Left lung (tissue), 10 donors: ENCODE measurements around the gene ARHGAP44. TPM values are rescaled to one million over a fixed set of nuclear protein-coding genes. Genes with fewer than 3 reads are reported as not detected.

Source experiments
- ATAC-seq: fragments of 200-7000 bp; cut with Tn5 transposase; one replicate; pipeline ENCODE4 v1.9.1; 2020; ENCODE audit warnings: moderate library complexity
- DNase-seq, 4 donors: peaks; one replicate each; pipeline ENCODE4 v3.0.0-alpha.2; 2013 to 2020
- H3K27ac ChIP-seq, 2 donors: fragments of 200-600 bp; sonication (generic) in 1 of 2; one replicate each; pipeline versions ENCODE4 v1.5.0 to v1.8.0; 2020 to 2021
- H3K27me3 ChIP-seq, 2 donors: fragments of 200-600 bp; sonication (generic) in 1 of 2; one replicate each; pipeline versions ENCODE4 v1.5.0 to v1.8.0; 2020 to 2021
- H3K36me3 ChIP-seq, 2 donors: fragments of 200-600 bp; sonication (generic) in 1 of 2; one replicate each; pipeline versions ENCODE4 v1.5.0 to v1.8.0; 2020 to 2021
- H3K4me1 ChIP-seq, 2 donors: fragments of 200-600 bp; one replicate each; pipeline ENCODE4 v1.8.0; 2021
- H3K4me3 ChIP-seq, 2 donors: fragments of 200-600 bp; sonication (generic) in 1 of 2; one replicate each; pipeline versions ENCODE4 v1.5.0 to v1.8.0; 2020 to 2021; ENCODE audit warnings: mild to moderate bottlenecking in 1 of 2
- H3K9me3 ChIP-seq, 2 donors: fragments of 200-600 bp; sonication (generic) in 1 of 2; one replicate each; pipeline versions ENCODE4 v1.5.0 to v1.8.0; 2020 to 2021
- CTCF ChIP-seq, 2 donors: fragments of 200-600 bp; sonication (generic) in 1 of 2; IDR thresholded peaks; one replicate each; pipeline versions ENCODE4 v1.5.0 to v1.8.0; 2021; ENCODE audit warnings: antibody characterized with exemption in 2 of 2
- intact Hi-C, 2 donors: fragments of 100-400 bp; cut with DNase I; formaldehyde crosslinking; loops; one replicate each; pipeline versions ENCODE4 v1.11.2 to v1.14.2; 2022
- polyA plus RNA-seq, 6 donors: library from polyadenylated mRNA; unstranded; fragments of 120-200 nt; gene quantifications; one replicate each; pipeline ENCODE4 v1.2.1, GENCODE V29; 2013; ENCODE audit not compliant: insufficient read length in 6 of 6
- total RNA-seq, 2 donors: library from RNA; stranded (reverse); fragmentation: NEBNext Ultra II Directional; extraction: Animal tissue kit (Norgen Biotek cat#: 25700); gene quantifications; one replicate each; pipeline ENCODE4 v1.2.1, GENCODE V29; 2021
- donor health status: DM: no; HTN: yes; CAD: no.
- donor health status: DM: no; HTN: no; CAD: no.

Gene ARHGAP44
- total and polyA plus RNA-seq, 8 donors = 13.1 to 43.6 (median 17.9) TPM

DNA sequence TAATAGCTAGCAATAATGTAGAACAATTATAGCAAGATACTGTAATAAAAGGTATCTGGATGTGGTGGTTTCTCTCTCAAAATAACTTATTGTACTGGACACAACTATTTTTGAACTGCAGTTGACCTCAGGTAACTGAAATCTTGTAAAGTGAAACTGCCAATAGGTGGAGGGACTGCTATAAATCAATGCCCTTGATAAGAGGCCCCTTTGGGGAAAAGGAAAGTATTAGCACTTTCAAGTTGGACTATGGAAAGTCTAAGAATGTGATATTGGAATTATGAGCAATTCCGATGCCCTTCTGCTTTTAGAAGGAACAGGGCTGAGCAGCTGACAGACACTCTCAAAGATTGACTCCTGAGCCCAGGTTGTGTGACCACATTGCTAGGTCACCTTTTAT lies 44.5 kb upstream of the ARHGAP44 start:
- no peak for TF ChIP-seq CTCF (IDR thresholded peaks at IDR 0.05)
- H3K27me3 ChIP-seq = no peaks in the 10 kb centered on the region
- H3K4me3 ChIP-seq = no peak overlapping the region
- no peaks in the 10 kb centered on the region for H3K9me3 ChIP-seq
- H3K4me1 ChIP-seq = peaks cover 4% of the 10 kb centered on the region in 2 donors
- no peak for ATAC-seq
- no peak for DNase-seq
- H3K36me3 ChIP-seq = no peaks in the 10 kb centered on the region
- intact Hi-C loops = no loop called here
- H3K27ac ChIP-seq = no peak overlapping the region

- Histone ChIP-seq H3K9me3 (no peaks in the 10 kb centered on the region), H3K4me3 (no peak overlapping the region), H3K27ac (no peak overlapping the region), H3K4me1 (peaks cover 4% of the 10 kb centered on the region in 2 donors), H3K36me3 (no peaks in the 10 kb centered on the region), H3K27me3 (no peaks in the 10 kb centered on the region)
- intact Hi-C loops = no loop called here
- TF ChIP-seq CTCF (IDR thresholded peaks at IDR 0.05) = no peak
- no peak for ATAC-seq
- no peak for DNase-seq
Measured at GRCh38 chr17:12745486-12745885, 43.8 kb upstream of the ARHGAP44 start.

GRCh38 chr17:12756786-12757185 lies 32.5 kb upstream of the ARHGAP44 start:
- intact Hi-C loops = no loop called here
- Histone ChIP-seq H3K9me3 (no peaks in the 10 kb centered on the region), H3K4me3 (no peak overlapping the region), H3K27me3 (no peaks in the 10 kb centered on the region), H3K27ac (no peak overlapping the region), H3K4me1 (no peaks in the 10 kb centered on the region), H3K36me3 (no peaks in the 10 kb centered on the region)
- DNase-seq (no peak), ATAC-seq (no peak)
- TF ChIP-seq CTCF (IDR thresholded peaks at IDR 0.05) = no peak

DNA sequence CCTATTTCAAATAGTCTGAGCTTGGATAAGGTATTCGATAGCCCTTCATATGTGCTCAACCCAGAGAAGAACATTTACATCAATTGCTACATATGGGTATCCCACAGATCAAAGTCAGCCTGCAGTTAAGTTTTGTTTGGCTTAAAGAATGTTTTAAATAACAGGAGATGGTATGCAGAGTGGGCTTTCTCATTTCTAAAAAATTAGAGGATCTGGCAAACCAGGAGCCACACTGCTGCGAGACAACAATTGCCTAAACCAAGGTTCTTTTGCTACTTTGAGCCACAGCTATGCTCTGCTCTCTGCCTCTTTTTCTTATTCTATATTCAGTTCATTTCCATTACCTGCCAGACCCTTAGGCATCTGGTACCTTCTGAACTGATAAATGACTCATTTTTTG lies 30.2 kb upstream of the ARHGAP44 start:
- H3K4me3 ChIP-seq = no peak overlapping the region
- intact Hi-C loops = no loop called here
- H3K27me3 ChIP-seq = no peaks in the 10 kb centered on the region
- DNase-seq = no peak
- no peak for ATAC-seq
- no peak overlapping the region for H3K27ac ChIP-seq
- H3K4me1 ChIP-seq = no peaks in the 10 kb centered on the region
- no peaks in the 10 kb centered on the region for H3K9me3 ChIP-seq
- no peak for TF ChIP-seq CTCF (IDR thresholded peaks at IDR 0.05)
- no peaks in the 10 kb centered on the region for H3K36me3 ChIP-seq

- no peaks in the 10 kb centered on the region for H3K27me3 ChIP-seq
- intact Hi-C loops = no loop called here
- ATAC-seq = peak; percentile 69
- no peaks in the 10 kb centered on the region for H3K4me1 ChIP-seq
- H3K27ac ChIP-seq = no peak overlapping the region
- DNase-seq = no peak
- H3K4me3 ChIP-seq = no peak overlapping the region
- H3K9me3 ChIP-seq = no peaks in the 10 kb centered on the region
- H3K36me3 ChIP-seq = no peaks in the 10 kb centered on the region
- TF ChIP-seq CTCF (IDR thresholded peaks at IDR 0.05) = no peak
Measured at GRCh38 chr17:12765548-12765947, 23.8 kb upstream of the ARHGAP44 start.
